SK-N-MC (cell line): ENCODE measurements around the gene RGMA.

Source experiments
- EZH2 ChIP-seq: fragments of 200-600 bp; sonication (generic); IDR thresholded peaks from one replicate; pipeline ENCODE4 v1.6.1; 2017; ENCODE audit warnings: antibody characterized with exemption
- POLR2AphosphoS5 ChIP-seq: IDR thresholded peaks from 2 replicates; pipeline ENCODE4 v1.6.1; 2012; ENCODE audit warnings: mild to moderate bottlenecking, low read depth, low read length, borderline replicate concordance

DNA sequence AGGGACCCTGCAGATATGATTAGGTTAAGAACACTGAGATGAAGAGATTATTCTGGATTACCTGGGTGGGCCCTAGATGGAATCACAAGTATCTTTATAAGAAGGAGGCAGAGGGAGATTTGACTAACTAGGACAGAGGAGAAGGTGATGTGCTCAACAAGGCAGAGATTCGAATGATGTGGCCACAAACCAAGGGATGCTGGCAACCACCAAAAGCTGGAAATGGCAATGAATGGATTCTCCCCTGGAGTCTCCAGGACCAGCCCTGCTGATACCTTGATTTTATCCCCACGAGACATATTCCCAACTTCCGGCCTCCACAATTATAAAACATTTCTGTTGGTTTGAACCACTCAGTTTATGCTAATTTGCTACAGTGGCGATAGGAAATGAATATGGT lies 42.9 kb downstream of the RGMA start:
- no peak for TF ChIP-seq EZH2
- TF ChIP-seq POLR2AphosphoS5, result no peak
